MM.1S (cell line): ENCODE data around the gene BEST4.

ENCODE experiments used
- DNase-seq: peaks from one replicate; pipeline ENCODE4 v3.0.0-alpha.2; 2015
- H2AFZ ChIP-seq: fragments of 300-600 bp; sonication (generic); 2 replicates; pipeline ENCODE4 v1.6.0; 2016; ENCODE audit warnings: antibody characterized with exemption, low read length
- H3F3A ChIP-seq: fragments of 300-600 bp; sonication (generic); 2 replicates; pipeline ENCODE4 v1.6.1; 2016; ENCODE audit warnings: mild to moderate bottlenecking, antibody characterized with exemption, low read length, moderate library complexity, mixed read lengths; ENCODE audit not compliant: insufficient read depth
- H3K27ac ChIP-seq: fragments of 300-600 bp; sonication (generic); 2 replicates; pipeline ENCODE4 v1.5.1; 2016; ENCODE audit warnings: mild to moderate bottlenecking, low read length
- H3K27me3 ChIP-seq: fragments of 300-600 bp; sonication (generic); replicated peaks from 2 replicates; pipeline ENCODE4 v1.6.0; 2016; ENCODE audit warnings: low read length; ENCODE audit not compliant: insufficient read depth
- H3K36me3 ChIP-seq: fragments of 300-600 bp; sonication (generic); replicated peaks from 2 replicates; pipeline ENCODE4 v1.6.1; 2016; ENCODE audit warnings: mild to moderate bottlenecking, low read length, mixed read lengths; ENCODE audit not compliant: insufficient read depth
- H3K4me1 ChIP-seq: fragments of 300-600 bp; sonication (generic); 2 replicates; pipeline ENCODE4 v1.6.1; 2016; ENCODE audit warnings: low read length, mixed read lengths
- H3K4me2 ChIP-seq: fragments of 300-600 bp; sonication (generic); 2 replicates; pipeline ENCODE4 v1.6.0; 2016; ENCODE audit warnings: low read depth, low read length
- H3K4me3 ChIP-seq: fragments of 300-600 bp; sonication (generic); 2 replicates; pipeline ENCODE4 v1.5.1; 2016; ENCODE audit warnings: low read length, mixed read lengths
- H3K79me2 ChIP-seq: fragments of 300-600 bp; sonication (generic); 2 replicates; pipeline ENCODE4 v1.6.1; 2016; ENCODE audit warnings: mixed run types, low read length, mixed read lengths
- H3K9ac ChIP-seq: fragments of 300-600 bp; sonication (generic); 2 replicates; pipeline ENCODE4 v1.6.1; 2016; ENCODE audit warnings: low read length, mixed read lengths
- H3K9me2 ChIP-seq: fragments of 300-600 bp; sonication (generic); replicated peaks from 2 replicates; pipeline ENCODE4 v1.6.1; 2016; ENCODE audit warnings: mild to moderate bottlenecking, low read length, mixed read lengths; ENCODE audit not compliant: insufficient read depth
- H3K9me3 ChIP-seq: fragments of 300-600 bp; sonication (generic); replicated peaks from 2 replicates; pipeline ENCODE4 v1.6.1; 2016; ENCODE audit warnings: mild to moderate bottlenecking, low read length, mixed read lengths; ENCODE audit not compliant: insufficient read depth
- H4K20me1 ChIP-seq: fragments of 300-600 bp; sonication (generic); 2 replicates; pipeline ENCODE4 v1.6.1; 2016; ENCODE audit warnings: mild to moderate bottlenecking, low read length, moderate library complexity, mixed read lengths; ENCODE audit not compliant: insufficient read depth
- EZH2 ChIP-seq: fragments of 300-600 bp; sonication (generic); optimal IDR thresholded peaks from 2 replicates; pipeline ENCODE3; 2017; ENCODE audit warnings: low read depth, mild to moderate bottlenecking, antibody characterized with exemption, low read length, mixed read lengths
- EZH2phosphoT487 ChIP-seq: fragments of 300-600 bp; sonication (generic); IDR thresholded peaks from 2 replicates; pipeline ENCODE4 v1.6.1; 2018; ENCODE audit warnings: antibody characterized with exemption, low read length
- TF ChIP-seq, protein P1 (sequence below): fragments of 300-600 bp; sonication (generic); IDR thresholded peaks from 2 replicates; pipeline ENCODE4 v1.5.1; 2016; ENCODE audit warnings: antibody characterized with exemption, low read length, mixed read lengths

The BEST4 gene

DNA sequence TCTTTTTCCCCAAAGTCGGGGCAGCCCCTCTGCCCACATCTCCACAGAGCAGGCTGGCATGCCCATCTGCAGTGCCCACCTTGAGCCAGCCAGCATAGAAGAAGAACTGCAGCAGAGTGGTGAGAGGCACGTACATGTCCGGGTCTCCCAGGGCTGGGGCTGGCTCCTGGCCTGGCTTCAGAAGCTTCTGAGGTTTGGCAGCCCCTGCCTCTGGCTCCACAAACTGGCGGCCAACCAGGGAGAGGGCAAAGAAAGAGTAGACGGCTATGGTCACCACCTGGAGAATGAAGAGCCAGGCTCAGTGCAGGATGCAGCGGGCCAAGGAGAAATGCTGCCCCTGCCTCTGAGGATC is 3.0 kb downstream of the BEST4 start:
- Histone ChIP-seq H3F3A (peaks cover 23% of the 10 kb centered on the region), H4K20me1 (no peaks in the 10 kb centered on the region), H3K36me3 (no peaks in the 10 kb centered on the region), H2AFZ (no peak overlapping the region), H3K4me3 (no peak overlapping the region), H3K27ac (no peak overlapping the region), H3K9ac (no peak overlapping the region), H3K9me3 (no peaks in the 10 kb centered on the region), H3K9me2 (no peaks in the 10 kb centered on the region), H3K27me3 (no peaks in the 10 kb centered on the region), H3K4me2 (no peak overlapping the region), H3K4me1 (peaks cover 8% of the 10 kb centered on the region; the same call in 1 of the 2 replicates), H3K79me2 (no peaks in the 10 kb centered on the region)
- no peak for TF ChIP-seq EZH2
- TF ChIP-seq, protein P1, sequence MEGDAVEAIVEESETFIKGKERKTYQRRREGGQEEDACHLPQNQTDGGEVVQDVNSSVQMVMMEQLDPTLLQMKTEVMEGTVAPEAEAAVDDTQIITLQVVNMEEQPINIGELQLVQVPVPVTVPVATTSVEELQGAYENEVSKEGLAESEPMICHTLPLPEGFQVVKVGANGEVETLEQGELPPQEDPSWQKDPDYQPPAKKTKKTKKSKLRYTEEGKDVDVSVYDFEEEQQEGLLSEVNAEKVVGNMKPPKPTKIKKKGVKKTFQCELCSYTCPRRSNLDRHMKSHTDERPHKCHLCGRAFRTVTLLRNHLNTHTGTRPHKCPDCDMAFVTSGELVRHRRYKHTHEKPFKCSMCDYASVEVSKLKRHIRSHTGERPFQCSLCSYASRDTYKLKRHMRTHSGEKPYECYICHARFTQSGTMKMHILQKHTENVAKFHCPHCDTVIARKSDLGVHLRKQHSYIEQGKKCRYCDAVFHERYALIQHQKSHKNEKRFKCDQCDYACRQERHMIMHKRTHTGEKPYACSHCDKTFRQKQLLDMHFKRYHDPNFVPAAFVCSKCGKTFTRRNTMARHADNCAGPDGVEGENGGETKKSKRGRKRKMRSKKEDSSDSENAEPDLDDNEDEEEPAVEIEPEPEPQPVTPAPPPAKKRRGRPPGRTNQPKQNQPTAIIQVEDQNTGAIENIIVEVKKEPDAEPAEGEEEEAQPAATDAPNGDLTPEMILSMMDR: no peak
- no peak for TF ChIP-seq EZH2phosphoT487
- DNase-seq: no peak

DNA sequence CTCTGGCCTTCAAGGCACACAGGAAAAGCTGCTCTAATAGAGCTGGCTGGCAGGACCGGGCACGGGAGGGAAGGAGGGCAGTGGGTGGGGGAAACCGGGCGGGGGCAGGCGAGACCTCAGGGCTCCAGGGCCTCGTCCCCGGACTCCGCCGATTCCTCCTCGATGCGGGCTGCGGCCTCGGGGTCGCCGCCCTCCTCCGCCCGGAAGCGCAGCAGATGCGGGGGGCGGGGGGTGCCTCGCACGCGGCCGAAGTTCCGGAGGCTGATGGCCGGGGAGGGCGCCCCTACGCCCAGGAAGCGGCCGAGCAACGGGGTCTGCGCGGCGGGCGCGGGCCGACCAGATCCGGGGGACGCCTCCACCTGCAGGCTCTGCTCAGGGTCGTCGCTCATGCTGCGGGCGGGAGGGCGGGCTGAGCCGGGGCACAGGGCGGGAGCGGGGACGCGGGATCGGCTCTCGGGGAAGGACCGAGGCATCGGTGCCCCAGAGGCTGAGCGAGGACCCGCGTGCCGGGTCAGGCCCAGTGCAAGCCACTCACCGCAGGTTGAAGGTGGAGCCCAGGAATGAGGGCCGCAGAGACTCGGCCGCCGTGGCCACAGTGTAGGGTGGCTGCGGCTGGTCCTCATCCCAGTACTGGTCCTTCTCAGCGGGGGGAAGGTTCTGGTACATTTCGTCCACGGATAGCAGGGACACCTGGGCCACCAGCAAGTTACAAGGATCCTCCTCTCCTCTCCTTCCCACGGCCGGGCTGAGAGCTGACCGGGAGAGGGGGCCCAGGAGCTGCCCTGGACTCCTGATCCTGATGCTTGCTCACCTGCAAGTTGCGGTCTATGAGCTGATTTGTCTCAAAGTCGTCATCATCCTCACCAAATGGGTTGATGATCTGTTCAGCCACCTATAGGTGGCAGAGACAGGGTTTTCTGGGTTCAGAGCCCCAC is 3.6 kb downstream of the BEST4 start:
- H3K36me3 ChIP-seq: no peaks in the 10 kb centered on the region
- no peak overlapping the region for H3K4me2 ChIP-seq
- no peaks in the 10 kb centered on the region for H4K20me1 ChIP-seq
- peaks cover 24% of the 10 kb centered on the region for H3F3A ChIP-seq
- no peaks in the 10 kb centered on the region for H3K79me2 ChIP-seq
- H3K9ac ChIP-seq: no peak overlapping the region
- no peak overlapping the region for H2AFZ ChIP-seq
- H3K4me1 ChIP-seq: peaks cover 8% of the 10 kb centered on the region; the same call in 1 of the 2 replicates
- H3K9me3 ChIP-seq: no peaks in the 10 kb centered on the region
- no peak overlapping the region for H3K27ac ChIP-seq
- H3K4me3 ChIP-seq: no peak overlapping the region
- TF ChIP-seq EZH2phosphoT487: no peak
- no peak for TF ChIP-seq EZH2
- TF ChIP-seq, protein P1: no peak
- no peak for DNase-seq
- H3K9me2 ChIP-seq: no peaks in the 10 kb centered on the region
- H3K27me3 ChIP-seq: no peaks in the 10 kb centered on the region

DNA sequence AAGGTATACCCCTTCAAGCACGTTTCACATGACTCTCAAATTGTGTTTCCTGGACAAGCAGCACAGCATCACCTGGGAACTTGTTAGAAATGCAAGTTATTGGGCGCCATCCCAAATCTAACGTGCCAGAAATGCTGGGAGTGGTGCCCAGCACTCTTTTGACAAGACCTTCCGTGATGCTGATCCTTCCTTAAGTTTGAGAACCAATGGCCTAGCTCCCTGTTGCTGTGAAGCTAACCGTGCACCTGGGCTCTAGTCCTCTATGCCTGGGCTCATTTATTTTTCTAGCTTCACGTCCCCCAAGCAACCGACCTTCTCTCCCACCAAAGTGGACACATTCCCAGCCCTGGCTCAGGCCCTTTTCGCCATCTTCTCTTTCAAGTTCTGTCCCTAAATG is 4.3 kb downstream of the BEST4 start:
- no peaks in the 10 kb centered on the region for H3K9me2 ChIP-seq
- TF ChIP-seq EZH2: no peak
- TF ChIP-seq EZH2phosphoT487: no peak
- TF ChIP-seq, protein P1: no peak
- no peak overlapping the region for H3K9ac ChIP-seq
- H3K36me3 ChIP-seq: peaks cover 2% of the 10 kb centered on the region
- no peaks in the 10 kb centered on the region for H3K27me3 ChIP-seq
- no peak overlapping the region for H3K4me2 ChIP-seq
- no peak for DNase-seq
- H3K9me3 ChIP-seq: no peaks in the 10 kb centered on the region
- H3K27ac ChIP-seq: no peak overlapping the region
- peaks cover 26% of the 10 kb centered on the region for H3F3A ChIP-seq
- peaks cover 1% of the 10 kb centered on the region; the same call in 1 of the 2 replicates for H4K20me1 ChIP-seq
- no peak overlapping the region for H2AFZ ChIP-seq
- H3K4me1 ChIP-seq: peaks cover 8% of the 10 kb centered on the region; the same call in 1 of the 2 replicates
- peaks cover 1% of the 10 kb centered on the region for H3K79me2 ChIP-seq
- H3K4me3 ChIP-seq: no peak overlapping the region
